Cardiac muscle cell (in vitro differentiated cells and primary cell): ENCODE measurements around the gene ALDH5A1. TPM values are rescaled to one million over a fixed set of nuclear protein-coding genes. Genes with fewer than 3 reads are reported as not detected.

Experiments
- DNase-seq, 2 donors: peaks; one replicate each; pipeline versions ENCODE4 v3.0.0 to v3.0.0-alpha.2; 2010 to 2017; ENCODE audit warnings: low read depth in 1 of 2, low spot score in 1 of 2
- H3K27ac ChIP-seq: fragments of 200-600 bp; sonication (generic); 2 replicates; pipeline ENCODE4 v1.5.1; 2016
- H3K27me3 ChIP-seq: fragments of 200-600 bp; sonication (generic); 2 replicates; pipeline ENCODE4 v1.6.0; 2016; ENCODE audit warnings: control low read depth
- H3K36me3 ChIP-seq: fragments of 200-600 bp; sonication (generic); 2 replicates; pipeline ENCODE4 v1.5.1; 2016; ENCODE audit warnings: control low read depth
- H3K4me1 ChIP-seq: fragments of 200-600 bp; sonication (generic); 2 replicates; pipeline ENCODE4 v1.8.1; 2017; ENCODE audit warnings: low read depth, mild to moderate bottlenecking, mixed run types
- H3K4me3 ChIP-seq: fragments of 200-600 bp; sonication (generic); 2 replicates; pipeline ENCODE4 v1.5.1; 2016; ENCODE audit warnings: mild to moderate bottlenecking
- H3K9me3 ChIP-seq: fragments of 200-600 bp; sonication (generic); 2 replicates; pipeline ENCODE4 v1.5.1; 2017; ENCODE audit warnings: low read depth, mild to moderate bottlenecking, control low read depth
- CTCF ChIP-seq: IDR thresholded peaks from 2 replicates; pipeline ENCODE4 v1.5.1; 2012; ENCODE audit warnings: low read depth, mild to moderate bottlenecking, low read length
- polyA plus RNA-seq: library from polyadenylated mRNA; unstranded; fragments of >200 nt; fragmentation: Nextera tagmentation; extraction: Ambion mirVana; gene quantifications from 2 replicates; pipeline ENCODE4 v1.2.1, GENCODE V29; 2016
- total RNA-seq: library from RNA; depleted of rRNA; stranded (reverse); fragments of >200 nt; gene quantifications from 2 replicates; pipeline ENCODE4 v1.2.3, GENCODE V29; 2016

Gene ALDH5A1
- total and polyA plus RNA-seq, 2 experiments from 2014 or later: 10.4 to 15.0 TPM

- H3K9me3 ChIP-seq: no peaks in the 10 kb centered on the region
- H3K36me3 ChIP-seq: no peaks in the 10 kb centered on the region
- DNase-seq: no peak
- no peak overlapping the region for H3K4me3 ChIP-seq
- H3K27me3 ChIP-seq: no peaks in the 10 kb centered on the region
- no peak for TF ChIP-seq CTCF
- H3K27ac ChIP-seq: no peak overlapping the region
- H3K4me1 ChIP-seq: no peaks in the 10 kb centered on the region
These were observed 50.9 kb downstream of the ALDH5A1 start for GRCh38 chr6:24545691-24546090.

DNA sequence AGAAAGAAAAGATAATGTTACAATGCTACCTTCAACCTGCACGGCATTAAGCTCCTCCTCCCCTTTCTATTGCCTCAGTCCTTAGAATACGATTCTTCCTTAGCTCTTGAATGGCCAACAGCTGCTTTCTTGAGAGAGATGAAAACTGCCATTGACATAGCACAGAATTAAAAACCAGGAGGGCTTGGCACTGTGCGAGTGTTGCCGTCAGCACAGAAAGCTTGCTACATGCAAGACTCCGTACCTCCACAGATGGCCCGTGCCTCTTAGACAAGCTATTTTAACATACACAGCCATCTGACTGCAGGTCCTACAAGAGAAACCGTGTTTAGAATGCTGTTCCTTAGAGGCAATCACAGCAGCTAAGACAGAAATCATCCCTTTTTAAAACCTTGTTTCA, 51.7 kb downstream of the ALDH5A1 start:
- DNase-seq: peak in 1 of 2 donors; percentile 6
- Histone ChIP-seq H3K27ac (no peak overlapping the region), H3K9me3 (no peaks in the 10 kb centered on the region), H3K36me3 (no peaks in the 10 kb centered on the region), H3K4me1 (no peaks in the 10 kb centered on the region), H3K4me3 (no peak overlapping the region), H3K27me3 (no peaks in the 10 kb centered on the region)
- TF ChIP-seq CTCF: no peak

GRCh38 chr6:24547243-24547642, 52.5 kb downstream of the ALDH5A1 start:
- peak; percentile 8 to 58 for DNase-seq
- Histone ChIP-seq H3K36me3 (no peaks in the 10 kb centered on the region), H3K4me3 (no peak overlapping the region), H3K27me3 (no peaks in the 10 kb centered on the region), H3K9me3 (no peaks in the 10 kb centered on the region), H3K27ac (no peak overlapping the region), H3K4me1 (no peaks in the 10 kb centered on the region)
- no peak for TF ChIP-seq CTCF

GRCh38 chr6:24549158-24549557, 54.4 kb downstream of the ALDH5A1 start:
- DNase-seq: no peak
- H3K9me3 ChIP-seq: no peaks in the 10 kb centered on the region
- H3K4me1 ChIP-seq: no peaks in the 10 kb centered on the region
- no peak overlapping the region for H3K4me3 ChIP-seq
- no peak overlapping the region for H3K27ac ChIP-seq
- TF ChIP-seq CTCF: no peak
- no peaks in the 10 kb centered on the region for H3K36me3 ChIP-seq
- no peaks in the 10 kb centered on the region for H3K27me3 ChIP-seq

GRCh38 chr6:24549674-24550353, 55.0 kb downstream of the ALDH5A1 start:
- no peaks in the 10 kb centered on the region for H3K27me3 ChIP-seq
- no peak overlapping the region for H3K27ac ChIP-seq
- H3K4me3 ChIP-seq: no peak overlapping the region
- H3K36me3 ChIP-seq: no peaks in the 10 kb centered on the region
- no peaks in the 10 kb centered on the region for H3K4me1 ChIP-seq
- no peak for DNase-seq
- H3K9me3 ChIP-seq: no peaks in the 10 kb centered on the region
- no peak for TF ChIP-seq CTCF
